HTR-8/SVneo (cell line): Measurements from ENCODE around the gene CSMD2.
A peak's percentile ranks its signal among the peaks of the same experiment; 100 is the strongest.

ENCODE experiments used
- DNase-seq: peaks from one replicate; pipeline ENCODE4 v3.0.0; 2011; ENCODE audit warnings: low spot score, mixed read lengths; ENCODE audit not compliant: insufficient read length
- FAIRE-seq: peaks from 2 replicates; lab custom pipeline; 2011; peaks lifted over from hg19 to GRCh38; lab: Jason Lieb, UNC

Gene CSMD2

GRCh38 chr1:33682371-33682770, 482.7 kb downstream of the CSMD2 start:
- FAIRE-seq (no peak), DNase-seq (no peak)

GRCh38 chr1:33680281-33680840, 484.7 kb downstream of the CSMD2 start:
- FAIRE-seq (no peak), DNase-seq (no peak)

- no peak for FAIRE-seq
- DNase-seq, result no peak
Measured at GRCh38 chr1:33670567-33670966, 494.5 kb downstream of the CSMD2 start.

- no peak for DNase-seq
- no peak for FAIRE-seq
Measured at GRCh38 chr1:33668695-33669094, 496.3 kb downstream of the CSMD2 start.

GRCh38 chr1:33667386-33668282, 497.4 kb downstream of the CSMD2 start:
- FAIRE-seq (no peak), DNase-seq (no peak)

DNA sequence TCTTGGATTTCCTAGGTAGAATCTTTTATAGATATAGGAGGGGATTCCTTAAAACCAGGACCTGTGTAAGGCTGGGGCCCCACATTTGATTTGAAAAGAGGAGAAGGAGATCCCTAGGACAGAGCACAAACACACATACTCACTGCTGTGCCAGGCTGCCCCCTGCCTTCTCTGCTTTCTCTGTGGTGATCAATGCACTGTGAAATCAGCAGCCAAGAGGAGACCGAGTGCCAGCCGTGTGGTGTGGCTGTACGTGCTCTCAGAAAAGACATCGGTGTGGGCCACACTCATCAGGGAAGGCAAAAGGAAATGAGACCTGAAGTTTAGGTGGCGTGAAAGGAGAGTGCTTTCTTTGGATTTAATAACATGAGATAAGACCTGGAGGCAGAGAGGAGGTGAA, 498.4 kb downstream of the CSMD2 start:
- FAIRE-seq, result no peak
- DNase-seq, result no peak

DNA sequence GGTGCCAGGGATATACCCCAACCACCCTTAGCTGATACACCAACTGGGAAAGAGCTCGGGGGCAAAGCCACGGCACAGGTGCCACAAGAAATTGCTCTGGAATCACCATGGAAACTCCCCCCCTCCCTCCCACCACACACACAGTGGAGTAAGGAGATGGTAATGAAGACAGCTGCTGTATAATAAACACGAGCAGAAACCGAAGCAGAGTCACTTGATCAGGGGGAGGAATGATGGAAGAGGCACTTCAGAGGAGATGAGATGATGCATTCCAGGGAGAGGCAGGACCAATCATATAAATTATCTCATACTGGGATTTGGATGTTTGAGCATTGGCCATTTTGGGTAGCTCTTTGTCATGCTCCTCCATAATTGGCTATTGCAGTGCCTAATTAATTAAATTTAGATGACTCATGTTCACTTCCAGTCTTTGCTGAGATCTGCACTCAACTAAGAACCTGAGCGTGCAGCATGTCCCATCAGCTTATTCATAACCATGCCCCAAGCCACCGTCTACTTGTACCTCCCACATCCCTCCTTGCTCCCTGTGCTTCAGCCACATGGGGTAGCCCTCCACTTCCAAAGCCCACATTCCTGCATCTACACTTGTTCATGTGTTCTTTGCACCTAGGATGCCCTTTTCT, 503.1 kb downstream of the CSMD2 start:
- DNase-seq, result no peak
- FAIRE-seq, result no peak

- FAIRE-seq (no peak), DNase-seq (no peak)
Measured at GRCh38 chr1:33660956-33661355, 504.1 kb downstream of the CSMD2 start.

DNA sequence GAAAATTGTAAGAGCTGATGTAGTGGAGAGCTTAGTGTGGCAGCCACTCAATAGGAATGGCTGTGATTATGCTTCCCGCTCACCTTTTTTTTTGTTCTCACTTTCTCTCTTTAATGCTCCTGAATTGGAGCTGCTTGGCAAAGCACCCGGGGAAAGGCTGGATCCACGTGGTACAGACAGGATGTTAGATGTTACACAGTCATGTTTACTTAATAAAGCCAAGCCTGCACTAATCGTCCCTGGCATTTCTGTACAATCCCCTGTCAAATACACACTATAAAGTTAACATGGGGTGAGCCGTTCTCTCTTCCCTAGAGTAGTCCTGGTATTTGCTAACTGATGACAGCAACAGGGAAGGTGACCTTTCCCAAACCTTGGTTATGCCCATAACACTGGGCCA, 504.8 kb downstream of the CSMD2 start:
- no peak for FAIRE-seq
- DNase-seq, result no peak

GRCh38 chr1:33659641-33660040, 505.4 kb downstream of the CSMD2 start:
- no peak for FAIRE-seq

GRCh38 chr1:33657833-33658232, 507.2 kb downstream of the CSMD2 start:
- DNase-seq, result no peak

More at GRCh38 chr1:33659641-33660040, 505.4 kb downstream of the CSMD2 start:
- DNase-seq, result no peak

DNA sequence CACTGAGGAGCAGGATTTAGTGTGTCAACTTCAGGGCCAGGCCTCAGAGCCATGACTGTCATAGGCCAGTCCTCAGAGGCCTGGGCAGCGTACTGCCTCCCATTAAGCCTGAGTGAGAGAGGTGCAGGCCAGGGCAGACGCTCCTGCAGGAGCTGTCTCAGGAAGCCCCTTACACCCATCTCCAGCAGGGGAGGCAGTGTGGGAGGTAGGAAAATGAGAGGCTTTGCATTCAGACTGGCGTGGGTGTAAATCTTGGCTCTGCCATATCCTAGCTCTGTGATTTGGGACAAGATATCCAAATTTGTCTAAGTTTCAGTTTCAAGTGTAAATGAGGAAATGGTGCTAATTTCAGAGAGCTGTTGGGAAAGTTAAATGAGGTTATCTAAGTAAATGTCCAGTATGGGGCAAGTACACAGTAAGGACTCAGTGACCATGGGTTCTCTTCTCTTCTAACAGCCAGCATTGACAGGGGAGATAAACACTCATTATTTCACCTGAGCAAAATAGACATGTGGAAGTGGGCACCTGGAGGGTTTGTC, 508.5 kb downstream of the CSMD2 start:
- no peak for DNase-seq
- no peak for FAIRE-seq

More at GRCh38 chr1:33657833-33658232, 507.2 kb downstream of the CSMD2 start:
- FAIRE-seq, result no peak

DNA sequence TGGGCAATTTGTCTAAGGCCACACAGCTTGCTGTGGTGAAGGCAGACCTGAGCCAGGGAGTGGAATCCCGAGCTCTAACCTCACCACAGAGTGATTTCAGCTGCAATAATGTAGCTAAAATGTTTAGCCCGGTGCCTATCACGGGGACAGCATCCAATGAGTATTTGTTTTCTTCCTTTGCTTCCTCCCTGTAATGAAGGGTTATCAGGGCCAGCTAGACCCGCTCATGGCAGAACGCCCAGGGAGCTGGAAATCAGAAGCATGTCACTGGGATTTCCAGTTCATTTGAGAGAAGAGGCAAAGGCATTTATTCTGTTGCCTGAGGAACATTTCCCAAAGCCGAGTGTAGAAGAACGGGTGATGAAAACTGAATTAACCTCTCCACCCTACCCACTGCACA, 509.5 kb downstream of the CSMD2 start:
- no peak for FAIRE-seq
- no peak for DNase-seq

DNA sequence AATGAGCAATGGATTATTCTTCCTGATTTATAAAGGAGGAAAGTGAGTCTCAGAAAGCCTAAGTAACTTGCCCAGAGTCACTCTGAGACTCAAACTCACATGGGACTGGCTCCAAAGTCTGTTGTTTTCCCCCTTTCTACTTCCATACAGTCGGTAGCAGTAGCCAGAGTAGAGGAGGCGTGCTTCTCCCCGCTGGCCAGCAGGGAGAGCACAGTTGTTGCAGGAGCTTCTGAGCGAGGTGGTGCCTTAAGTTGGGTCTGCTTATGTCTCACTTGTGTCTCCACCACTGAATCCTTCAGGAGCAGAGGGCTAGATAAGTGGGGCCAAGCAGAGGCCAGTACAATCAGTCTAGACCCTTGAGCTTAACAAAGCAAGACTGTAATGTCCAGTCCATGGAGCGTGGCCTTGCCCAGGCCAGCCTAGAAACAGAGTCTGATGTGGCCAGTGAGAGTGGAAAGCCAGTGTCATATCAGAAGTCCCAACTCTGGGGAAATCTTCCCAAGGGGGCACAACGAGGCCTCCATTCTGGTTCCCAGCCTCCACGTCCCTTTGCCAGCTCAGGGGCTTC, 510.7 kb downstream of the CSMD2 start:
- FAIRE-seq, result no peak

GRCh38 chr1:33653226-33653625, 511.8 kb downstream of the CSMD2 start:
- FAIRE-seq, result no peak
- no peak for DNase-seq

More for the DNA sequence above, 510.7 kb downstream of the CSMD2 start:
- peak; percentile 37 for DNase-seq

DNA sequence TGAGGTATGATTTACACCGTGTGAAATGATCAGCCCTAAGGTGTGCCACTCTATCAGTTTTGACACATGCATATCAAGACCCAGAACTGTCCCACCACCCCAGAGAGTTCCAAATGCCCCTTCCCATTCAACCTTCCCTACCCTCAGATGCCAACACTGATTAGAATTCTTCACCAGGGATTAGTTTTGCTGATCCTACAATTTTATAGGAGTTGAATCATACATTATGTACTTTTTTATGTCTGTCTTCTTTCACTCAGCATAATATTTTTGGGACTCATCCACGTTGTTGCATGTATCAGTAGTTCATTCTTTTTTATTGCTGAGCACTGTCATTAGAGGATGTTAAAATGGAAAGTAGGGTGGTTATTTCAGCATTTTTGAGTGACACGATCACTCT, 514.3 kb downstream of the CSMD2 start:
- no peak for DNase-seq
- no peak for FAIRE-seq

- FAIRE-seq (no peak), DNase-seq (no peak)
Measured at GRCh38 chr1:33649759-33650158, 515.3 kb downstream of the CSMD2 start.

DNA sequence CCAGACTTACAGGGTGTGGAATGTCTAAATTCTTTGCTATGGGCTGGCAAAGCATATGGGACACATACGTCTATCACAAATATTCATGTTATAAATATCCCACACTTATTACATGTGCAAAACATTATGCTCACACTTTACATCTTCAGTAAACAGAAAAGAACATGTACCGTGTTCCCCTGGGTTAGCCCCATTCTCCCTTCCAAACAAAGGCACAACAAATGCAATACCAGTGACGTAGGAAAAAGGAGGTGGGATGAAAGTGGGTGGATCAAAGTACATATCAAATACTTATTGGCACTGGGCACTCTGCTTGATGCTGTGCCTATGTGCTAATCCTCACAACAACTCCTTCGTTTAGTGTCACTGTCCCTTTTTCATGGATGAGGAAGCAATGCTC, 521.8 kb downstream of the CSMD2 start:
- FAIRE-seq (no peak), DNase-seq (no peak)

DNA sequence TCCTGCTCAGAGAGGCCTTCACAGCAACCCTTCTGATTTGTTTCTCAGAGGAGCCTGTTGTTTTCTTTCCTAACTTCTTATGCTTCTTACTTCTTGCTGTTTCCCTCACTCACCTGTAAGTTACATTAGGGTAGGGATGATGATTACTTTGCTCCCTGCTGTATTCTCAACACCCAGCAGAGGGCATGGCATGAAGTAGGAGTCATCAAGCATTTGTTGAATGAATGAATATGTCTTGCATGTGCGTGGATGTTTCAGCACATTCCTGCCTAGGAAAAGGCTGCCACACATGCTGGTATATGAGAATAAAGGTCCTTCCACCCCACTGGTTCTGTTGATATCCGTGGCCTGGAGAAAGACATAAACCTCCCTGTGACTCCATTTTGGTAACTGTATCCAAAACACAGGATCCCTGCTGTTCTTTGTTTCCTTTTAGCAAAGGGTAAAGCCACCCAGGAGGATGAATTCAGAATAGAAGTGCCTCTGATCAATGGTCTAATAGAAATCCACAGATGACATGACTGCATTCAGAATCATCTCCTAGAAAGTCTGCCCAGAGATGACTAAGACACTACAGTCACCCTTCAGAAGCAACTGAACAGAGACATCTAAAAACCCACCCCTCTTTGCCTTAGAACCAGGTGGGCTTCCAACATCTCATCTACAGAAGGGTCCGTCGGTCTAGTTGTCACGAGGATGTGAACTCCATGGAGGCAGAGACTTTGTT, 523.8 kb downstream of the CSMD2 start:
- FAIRE-seq (peak; percentile 42), DNase-seq (peak; percentile 18)

DNA sequence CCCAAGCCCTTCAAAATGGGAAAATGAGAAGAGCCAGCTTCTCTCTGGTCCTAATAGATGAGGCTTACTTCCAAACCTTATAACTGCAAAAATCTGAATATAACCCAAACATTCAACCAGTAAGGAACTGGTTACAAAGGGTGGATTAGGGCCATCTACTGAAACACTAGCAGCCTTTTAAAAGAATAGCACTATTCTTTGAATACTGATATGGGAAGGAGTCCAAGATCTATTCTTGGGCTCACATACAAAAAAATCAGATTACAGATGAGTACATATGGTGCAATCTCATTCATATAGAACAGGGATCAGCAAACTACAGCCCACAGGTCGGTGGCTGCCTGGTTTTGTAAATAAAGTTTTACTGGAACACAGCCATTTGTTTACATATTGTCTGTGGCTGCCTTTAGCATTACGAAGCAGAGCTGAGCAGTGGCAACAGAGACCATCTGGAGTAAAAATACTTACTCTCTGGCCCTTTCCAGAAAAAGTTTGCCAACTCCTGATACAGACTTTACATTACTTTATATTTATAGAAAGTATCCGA, 524.8 kb downstream of the CSMD2 start:
- DNase-seq, result no peak
- no peak for FAIRE-seq
